ENCODE measurements around the gene MTCL1.

DNA sequence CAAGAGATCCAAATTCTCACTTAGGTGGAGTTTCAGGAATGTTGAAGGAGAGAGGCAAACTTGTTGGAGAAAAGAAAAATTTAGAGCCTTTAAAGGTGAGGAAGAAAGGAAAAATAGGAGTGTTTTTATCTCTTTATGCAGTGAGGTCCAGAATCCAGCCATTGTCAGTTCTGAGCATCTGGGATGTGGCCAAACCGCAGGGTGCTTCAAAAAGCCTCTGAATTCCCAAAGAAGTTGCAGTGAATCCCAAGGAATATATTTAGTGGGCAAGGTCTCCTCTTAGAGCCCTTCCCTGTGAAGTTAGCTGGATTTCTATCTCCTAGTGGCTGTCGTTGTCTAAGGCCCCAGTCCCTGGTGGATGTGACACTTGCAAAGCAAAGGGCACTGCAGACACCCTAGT lies 51.2 kb downstream of the MTCL1 start:
- TF ChIP-seq, protein P1, sequence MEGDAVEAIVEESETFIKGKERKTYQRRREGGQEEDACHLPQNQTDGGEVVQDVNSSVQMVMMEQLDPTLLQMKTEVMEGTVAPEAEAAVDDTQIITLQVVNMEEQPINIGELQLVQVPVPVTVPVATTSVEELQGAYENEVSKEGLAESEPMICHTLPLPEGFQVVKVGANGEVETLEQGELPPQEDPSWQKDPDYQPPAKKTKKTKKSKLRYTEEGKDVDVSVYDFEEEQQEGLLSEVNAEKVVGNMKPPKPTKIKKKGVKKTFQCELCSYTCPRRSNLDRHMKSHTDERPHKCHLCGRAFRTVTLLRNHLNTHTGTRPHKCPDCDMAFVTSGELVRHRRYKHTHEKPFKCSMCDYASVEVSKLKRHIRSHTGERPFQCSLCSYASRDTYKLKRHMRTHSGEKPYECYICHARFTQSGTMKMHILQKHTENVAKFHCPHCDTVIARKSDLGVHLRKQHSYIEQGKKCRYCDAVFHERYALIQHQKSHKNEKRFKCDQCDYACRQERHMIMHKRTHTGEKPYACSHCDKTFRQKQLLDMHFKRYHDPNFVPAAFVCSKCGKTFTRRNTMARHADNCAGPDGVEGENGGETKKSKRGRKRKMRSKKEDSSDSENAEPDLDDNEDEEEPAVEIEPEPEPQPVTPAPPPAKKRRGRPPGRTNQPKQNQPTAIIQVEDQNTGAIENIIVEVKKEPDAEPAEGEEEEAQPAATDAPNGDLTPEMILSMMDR (IDR thresholded peaks at IDR 0.05): no peak
- no peak for TF ChIP-seq POLR2A (IDR thresholded peaks at IDR 0.05)

Data from ovary (tissue), 3 donors.